Measurements from ENCODE around the gene PICK1.

The PICK1 gene

GRCh38 chr22:38028344-38029130 is 28.7 kb upstream of the PICK1 start:
- no peak for TF ChIP-seq CTCF (IDR thresholded peaks at IDR 0.05)

GRCh38 chr22:38029370-38029769 is 27.8 kb upstream of the PICK1 start:
- TF ChIP-seq CTCF (IDR thresholded peaks at IDR 0.05), result no peak

GRCh38 chr22:38029901-38030300 is 27.3 kb upstream of the PICK1 start:
- no peak for TF ChIP-seq CTCF (IDR thresholded peaks at IDR 0.05)

- no peak for TF ChIP-seq CTCF (IDR thresholded peaks at IDR 0.05)
These were observed 26.7 kb upstream of the PICK1 start for GRCh38 chr22:38030311-38031133.

- no peak for TF ChIP-seq CTCF (IDR thresholded peaks at IDR 0.05)
These were observed 25.7 kb upstream of the PICK1 start for GRCh38 chr22:38031491-38031890.

- no peak for TF ChIP-seq CTCF (IDR thresholded peaks at IDR 0.05)
These were observed 24.3 kb upstream of the PICK1 start for GRCh38 chr22:38032681-38033521.

All from LNCAP (cell line).